ENCODE results near the gene KCNH2. TPM values are rescaled to one million over a fixed set of nuclear protein-coding genes. Genes with fewer than 3 reads are reported as not detected.

KCNH2 gene
- total RNA-seq, 1 experiment from 2014 or later, result 1.8 TPM

DNA sequence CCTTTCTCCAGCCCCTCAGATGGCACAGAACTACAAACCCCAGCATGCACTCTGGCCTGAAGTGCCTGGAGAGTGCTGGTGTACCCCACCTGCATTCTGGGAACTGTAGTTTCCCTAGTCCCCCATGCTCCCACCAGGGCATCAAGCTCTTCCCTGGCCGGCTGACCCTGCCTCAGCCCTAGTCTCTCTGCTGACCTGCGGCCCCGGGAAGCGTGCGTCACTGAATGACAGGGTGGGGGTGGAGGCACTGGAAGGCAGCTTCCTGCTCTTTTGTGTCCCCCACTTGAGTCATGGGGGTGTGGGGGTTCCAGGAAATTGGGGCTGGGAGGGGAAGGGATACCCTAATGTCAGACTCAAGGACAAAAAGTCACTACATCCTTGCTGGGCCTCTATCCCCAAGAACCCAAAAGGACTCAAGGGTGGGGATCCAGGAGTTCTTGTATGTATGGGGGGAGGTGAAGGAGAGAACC lies 14.7 kb upstream of the KCNH2 start:
- H3K27ac ChIP-seq (ENCODE audit: low read length), result no peak overlapping the region
- H3K4me1 ChIP-seq (ENCODE audit: control insufficient read depth, insufficient read depth, low read length), result no peaks in the 10 kb centered on the region; the same call in 1 of the 2 replicates
- DNase-seq (ENCODE audit: low read depth, low spot score) (no peak), ATAC-seq (peak; percentile 84)
- no peak for TF ChIP-seq TCF7L2 (IDR thresholded peaks at IDR 0.05; ENCODE audit: low read depth, low read length)
- no peak for TF ChIP-seq REST (IDR thresholded peaks at IDR 0.05; ENCODE audit: insufficient read depth in 1 of 2, low read depth in 2 of 2, low read length in 1 of 2)
- TF ChIP-seq SIN3A (IDR thresholded peaks at IDR 0.05; ENCODE audit: borderline replicate concordance, insufficient read depth, low read depth, low read length), result no peak
- TF ChIP-seq POLR2AphosphoS5 (IDR thresholded peaks at IDR 0.05; ENCODE audit: low read depth, low read length), result no peak
- TF ChIP-seq, protein P1, sequence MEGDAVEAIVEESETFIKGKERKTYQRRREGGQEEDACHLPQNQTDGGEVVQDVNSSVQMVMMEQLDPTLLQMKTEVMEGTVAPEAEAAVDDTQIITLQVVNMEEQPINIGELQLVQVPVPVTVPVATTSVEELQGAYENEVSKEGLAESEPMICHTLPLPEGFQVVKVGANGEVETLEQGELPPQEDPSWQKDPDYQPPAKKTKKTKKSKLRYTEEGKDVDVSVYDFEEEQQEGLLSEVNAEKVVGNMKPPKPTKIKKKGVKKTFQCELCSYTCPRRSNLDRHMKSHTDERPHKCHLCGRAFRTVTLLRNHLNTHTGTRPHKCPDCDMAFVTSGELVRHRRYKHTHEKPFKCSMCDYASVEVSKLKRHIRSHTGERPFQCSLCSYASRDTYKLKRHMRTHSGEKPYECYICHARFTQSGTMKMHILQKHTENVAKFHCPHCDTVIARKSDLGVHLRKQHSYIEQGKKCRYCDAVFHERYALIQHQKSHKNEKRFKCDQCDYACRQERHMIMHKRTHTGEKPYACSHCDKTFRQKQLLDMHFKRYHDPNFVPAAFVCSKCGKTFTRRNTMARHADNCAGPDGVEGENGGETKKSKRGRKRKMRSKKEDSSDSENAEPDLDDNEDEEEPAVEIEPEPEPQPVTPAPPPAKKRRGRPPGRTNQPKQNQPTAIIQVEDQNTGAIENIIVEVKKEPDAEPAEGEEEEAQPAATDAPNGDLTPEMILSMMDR (IDR thresholded peaks at IDR 0.05), result no peak
- no peak overlapping the region for H3K4me3 ChIP-seq (ENCODE audit: low read depth in 2 of 2, low read length in 2 of 2)
- in situ Hi-C loops (cut with HindIII; ENCODE audit: low pct_unique_long_range_greater_than_20kb, low sequenced_read_pairs), result no loop called here
- BruUV-seq (replicated peaks), result no TSS peak
- H3K9me3 ChIP-seq (ENCODE audit: control insufficient read depth, insufficient read depth, low read depth, low read length), result peaks cover 10% of the 10 kb centered on the region
- intact Hi-C loops (cut with micrococcal nuclease; ENCODE audit: unreplicated experiment), result no loop called here
- ChIA-PET CTCF (interaction anchor here (1.0 to 1.2 kb wide), 2 partner anchors 17 to 26 kb away, joined by 4 to 9 read pairs; no protein-coding TSS in a partner anchor), POLR2A (interaction anchor here (0.6 kb wide), 1 partner anchor 294 kb away, joined by 6 read pairs; no protein-coding TSS in a partner anchor)
- no peaks in the 10 kb centered on the region for H3K36me3 ChIP-seq (ENCODE audit: control insufficient read depth, insufficient read depth, low read length)
- no peaks in the 10 kb centered on the region for H3K27me3 ChIP-seq (ENCODE audit: control insufficient read depth, insufficient read depth, low read length)

- Histone ChIP-seq H3K4me3 (ENCODE audit: low read depth in 2 of 2, low read length in 2 of 2) (no peak overlapping the region), H3K9me3 (ENCODE audit: control insufficient read depth, insufficient read depth, low read depth, low read length) (peaks cover 10% of the 10 kb centered on the region), H3K4me1 (ENCODE audit: control insufficient read depth, insufficient read depth, low read length) (no peaks in the 10 kb centered on the region; the same call in 1 of the 2 replicates), H3K27me3 (ENCODE audit: control insufficient read depth, insufficient read depth, low read length) (no peaks in the 10 kb centered on the region), H3K36me3 (ENCODE audit: control insufficient read depth, insufficient read depth, low read length) (no peaks in the 10 kb centered on the region), H3K27ac (ENCODE audit: low read length) (no peak overlapping the region)
- in situ Hi-C loops (cut with HindIII; ENCODE audit: low pct_unique_long_range_greater_than_20kb, low sequenced_read_pairs), result no loop called here
- ATAC-seq, result no peak
- ChIA-PET POLR2A (interaction anchor here (0.7 kb wide), 1 partner anchor 20 kb away, joined by 7 read pairs; no protein-coding TSS in a partner anchor), CTCF (interaction anchor here (0.7 to 1.2 kb wide), 3 partner anchors 18 to 37 kb away, joined by 3 to 9 read pairs (median 4); no protein-coding TSS in a partner anchor)
- DNase-seq (ENCODE audit: low read depth, low spot score), result no peak
- BruUV-seq (replicated peaks), result no TSS peak
- TF ChIP-seq POLR2AphosphoS5 (IDR thresholded peaks at IDR 0.05; ENCODE audit: low read depth, low read length) (no peak), TCF7L2 (IDR thresholded peaks at IDR 0.05; ENCODE audit: low read depth, low read length) (no peak), REST (IDR thresholded peaks at IDR 0.05; ENCODE audit: insufficient read depth in 1 of 2, low read depth in 2 of 2, low read length in 1 of 2) (no peak), SIN3A (IDR thresholded peaks at IDR 0.05; ENCODE audit: borderline replicate concordance, insufficient read depth, low read depth, low read length) (no peak)
- TF ChIP-seq, protein P1 (IDR thresholded peaks at IDR 0.05), result no peak
- intact Hi-C loops (cut with micrococcal nuclease; ENCODE audit: unreplicated experiment), result no loop called here
These were observed 14.0 kb upstream of the KCNH2 start for GRCh38 chr7:150992051-150992640.
